Measurements from ENCODE around the gene DUS1L. TPM values are rescaled to one million over a fixed set of nuclear protein-coding genes. Genes with fewer than 3 reads are reported as not detected.
A peak's percentile ranks its signal among the peaks of the same experiment; 100 is the strongest.
"Not testable (repeated sequence)": the region's sequence is repeated elsewhere in the genome, so short reads cannot be mapped to it uniquely, and the experiment has no call there.

Gene DUS1L
- total RNA-seq, 1 donor, result 56.1 TPM

- no peak overlapping the region for H3K4me3 ChIP-seq (ENCODE audit: low read depth, low read length)
- DNase-seq (ENCODE audit: low read depth), result no peak
- TF ChIP-seq CTCF (IDR thresholded peaks at IDR 0.05; ENCODE audit: insufficient read depth, low read depth, low read length), result no peak
Measured at GRCh38 chr17:82039695-82040299, 25.8 kb downstream of the DUS1L start.

GRCh38 chr17:82038796-82039409 is 26.7 kb downstream of the DUS1L start:
- H3K4me3 ChIP-seq (ENCODE audit: low read depth, low read length), result not testable (repeated sequence)

GRCh38 chr17:82037889-82038195 is 27.8 kb downstream of the DUS1L start:
- H3K4me3 ChIP-seq (ENCODE audit: low read depth, low read length), result peak overlapping the region; percentile 73
- TF ChIP-seq CTCF (IDR thresholded peaks at IDR 0.05; ENCODE audit: insufficient read depth, low read depth, low read length), result no peak
- DNase-seq (ENCODE audit: low read depth), result no peak

More at GRCh38 chr17:82038796-82039409, 26.7 kb downstream of the DUS1L start:
- peak; percentile 25 for DNase-seq (ENCODE audit: low read depth)

GRCh38 chr17:82037092-82037888 is 28.3 kb downstream of the DUS1L start, which contains the start of gene DCXR:
Gene DCXR (minus strand): TSS chr17:82037697. CDS start chr17:82037682, 15 bp downstream.
- peak within 1 kb of the TSS; percentile 73 for H3K4me3 ChIP-seq (ENCODE audit: low read depth, low read length)
- DNase-seq (ENCODE audit: low read depth), result peak; percentile 96
- peak; percentile 68 for TF ChIP-seq CTCF (IDR thresholded peaks at IDR 0.05; ENCODE audit: insufficient read depth, low read depth, low read length)

GRCh38 chr17:82036634-82037091 is 28.9 kb downstream of the DUS1L start:
- no peak for DNase-seq (ENCODE audit: low read depth)
- peak overlapping the region; percentile 73 for H3K4me3 ChIP-seq (ENCODE audit: low read depth, low read length)
- TF ChIP-seq CTCF (IDR thresholded peaks at IDR 0.05; ENCODE audit: insufficient read depth, low read depth, low read length), result no peak

- no peak for DNase-seq (ENCODE audit: low read depth)
- H3K4me3 ChIP-seq (ENCODE audit: low read depth, low read length), result peak overlapping the region; percentile 73
- TF ChIP-seq CTCF (IDR thresholded peaks at IDR 0.05; ENCODE audit: insufficient read depth, low read depth, low read length), result no peak
Measured at GRCh38 chr17:82035956-82036633, 29.5 kb downstream of the DUS1L start.

GRCh38 chr17:82035488-82035887 is 30.1 kb downstream of the DUS1L start:
- no peak for TF ChIP-seq CTCF (IDR thresholded peaks at IDR 0.05; ENCODE audit: insufficient read depth, low read depth, low read length)
- DNase-seq (ENCODE audit: low read depth), result no peak
- H3K4me3 ChIP-seq (ENCODE audit: low read depth, low read length), result no peak overlapping the region
